B cell (primary cell): ENCODE data around the gene CTNNA1.

Experiments
- CTCF ChIP-seq: fragments of 200-600 bp; IDR thresholded peaks from one replicate; pipeline ENCODE4 v1.8.0; 2022; ENCODE audit warnings: antibody characterized with exemption, mild to moderate bottlenecking
- EZH2 ChIP-seq: IDR thresholded peaks from 2 replicates; pipeline ENCODE4 v1.6.1; 2012; ENCODE audit warnings: borderline replicate concordance, low read depth, mild to moderate bottlenecking, moderate library complexity, low read length; ENCODE audit not compliant: insufficient read depth, poor library complexity, severe bottlenecking

GRCh38 chr5:138935466-138935865 lies 182.2 kb downstream of the CTNNA1 start:
- no peak for TF ChIP-seq CTCF
- TF ChIP-seq EZH2: no peak
